AG09309 (cell line): Measurements from ENCODE around the gene ATXN10.

ENCODE experiments used
- DNase-seq: peaks from one replicate; pipeline ENCODE4 v3.0.0-alpha.2; 2010; ENCODE audit warnings: low read depth
- H3K4me3 ChIP-seq: 2 replicates; pipeline ENCODE4 v1.5.1; 2011; ENCODE audit warnings: mild to moderate bottlenecking, low read depth, low read length, moderate library complexity; ENCODE audit not compliant: control insufficient read depth
- CTCF ChIP-seq: IDR thresholded peaks from 2 replicates; pipeline ENCODE4 v1.5.1; 2011; ENCODE audit warnings: mild to moderate bottlenecking, low read depth, low read length, inconsistent platforms; ENCODE audit not compliant: insufficient read depth, control insufficient read depth; ENCODE audit errors: missing control alignments

Gene ATXN10

GRCh38 chr22:45638197-45638596 lies 33.4 kb upstream of the ATXN10 start:
- no peak for DNase-seq
- H3K4me3 ChIP-seq = no peak overlapping the region
- no peak for TF ChIP-seq CTCF

- DNase-seq = no peak
- no peak for TF ChIP-seq CTCF
- H3K4me3 ChIP-seq = no peak overlapping the region
These were observed 32.5 kb upstream of the ATXN10 start for GRCh38 chr22:45638834-45639746.

- no peak for TF ChIP-seq CTCF
- no peak overlapping the region for H3K4me3 ChIP-seq
- no peak for DNase-seq
These were observed 31.9 kb upstream of the ATXN10 start for GRCh38 chr22:45639747-45640102.

- no peak for DNase-seq
- no peak for TF ChIP-seq CTCF
These were observed 31.2 kb upstream of the ATXN10 start for GRCh38 chr22:45640291-45640940.

GRCh38 chr22:45640941-45641621 lies 30.6 kb upstream of the ATXN10 start:
- TF ChIP-seq CTCF = no peak
- DNase-seq = no peak
- H3K4me3 ChIP-seq = no peak overlapping the region

More at GRCh38 chr22:45640291-45640940, 31.2 kb upstream of the ATXN10 start:
- no peak overlapping the region for H3K4me3 ChIP-seq

GRCh38 chr22:45642986-45643385 lies 28.6 kb upstream of the ATXN10 start:
- TF ChIP-seq CTCF = no peak

More at GRCh38 chr22:45642986-45643385, 28.6 kb upstream of the ATXN10 start:
- DNase-seq = no peak
- no peak overlapping the region for H3K4me3 ChIP-seq
